Measurements from ENCODE around the gene KCNH8. TPM values are rescaled to one million over a fixed set of nuclear protein-coding genes. Genes with fewer than 3 reads are reported as not detected.

Gene KCNH8
- total RNA-seq, 2 experiments from 2014 or later = not detected

DNA sequence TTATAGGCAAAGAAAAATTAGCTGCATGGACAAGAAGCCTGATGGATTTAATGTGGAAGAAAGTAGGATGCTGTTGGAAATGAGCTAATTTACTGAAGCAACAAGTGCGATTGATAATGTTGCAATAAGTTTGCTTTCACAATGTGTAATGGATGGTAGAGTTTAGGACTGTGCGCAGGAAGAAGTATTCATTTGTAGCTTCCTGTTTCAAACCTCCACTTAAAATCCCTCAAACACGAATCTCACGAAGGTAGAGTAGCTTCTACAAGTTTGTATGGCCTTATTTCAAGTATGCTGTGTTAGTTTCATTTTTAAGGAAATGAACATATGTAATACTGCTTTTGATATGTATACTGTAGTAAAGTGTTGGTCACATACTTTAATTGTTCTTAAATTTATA, 42.3 kb downstream of the KCNH8 start:
- POLR2A ChIA-PET = no interaction called here
- no peaks in the 10 kb centered on the region for H3K9me3 Mint-ChIP-seq
- H3K36me3 Mint-ChIP-seq = no peaks in the 10 kb centered on the region
- H3K27me3 Mint-ChIP-seq = no peaks in the 10 kb centered on the region
- peaks cover 3% of the 10 kb centered on the region for H3K4me1 Mint-ChIP-seq (ENCODE audit: low read depth)
- intact Hi-C loops (cut with micrococcal nuclease) = loop anchor here (2.0 kb wide), 1 partner anchor 740 kb away; no protein-coding TSS in a partner anchor
- CTCF ChIA-PET = interaction anchor here (1.0 kb wide), 1 partner anchor 44 kb away, joined by 4 read pairs; no protein-coding TSS in a partner anchor
- no peak for DNase-seq
- H3K4me3 Mint-ChIP-seq = no peak overlapping the region
- H3K27ac Mint-ChIP-seq = no peak overlapping the region

DNA sequence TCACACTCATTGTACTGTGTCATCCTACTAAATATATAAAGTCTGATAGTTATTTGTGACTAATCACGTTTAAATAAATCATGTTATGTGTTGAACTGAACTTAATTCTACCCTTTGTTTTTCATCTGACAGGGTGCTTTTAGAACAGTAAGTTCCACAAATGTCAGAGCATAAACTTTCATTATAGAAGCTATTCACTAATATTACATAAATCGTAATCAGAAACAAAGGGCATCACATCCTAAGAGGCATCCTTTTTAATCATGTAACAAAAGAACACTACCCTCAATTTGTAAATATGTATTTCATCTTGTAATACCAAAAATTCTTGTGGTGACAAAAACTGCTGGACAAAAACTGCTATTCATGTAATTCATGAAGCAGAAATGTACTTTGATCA, 50.8 kb downstream of the KCNH8 start:
- ChIA-PET POLR2A (no interaction called here), CTCF (interaction anchor here (1.0 kb wide), 1 partner anchor 10 kb away, joined by 3 read pairs; no protein-coding TSS in a partner anchor)
- intact Hi-C loops (cut with micrococcal nuclease) = no loop called here
- Mint-ChIP-seq H3K4me1 (ENCODE audit: low read depth) (no peaks in the 10 kb centered on the region), H3K4me3 (no peak overlapping the region), H3K27ac (no peak overlapping the region), H3K27me3 (no peaks in the 10 kb centered on the region), H3K36me3 (no peaks in the 10 kb centered on the region), H3K9me3 (no peaks in the 10 kb centered on the region)
- DNase-seq = no peak

DNA sequence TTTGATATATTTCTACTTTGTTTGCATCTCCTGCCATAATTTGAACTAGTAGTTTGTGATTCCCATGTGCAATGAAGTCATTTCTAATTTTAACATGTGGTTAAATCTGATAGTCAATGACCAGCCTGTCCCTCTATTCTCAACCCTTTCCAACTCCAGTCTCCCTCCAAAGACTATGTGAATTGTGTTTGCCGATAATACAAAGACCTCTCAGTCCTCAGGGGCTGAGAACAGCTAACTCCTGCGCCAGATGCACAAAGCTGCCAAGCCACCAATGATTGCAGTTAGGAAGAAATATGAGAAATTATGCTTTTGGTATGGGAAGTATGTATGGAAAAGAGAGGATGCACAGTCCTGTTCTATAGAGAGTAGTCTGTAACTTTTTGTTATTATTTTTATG, 54.0 kb downstream of the KCNH8 start:
- H3K27ac Mint-ChIP-seq = no peak overlapping the region
- ChIA-PET POLR2A (no interaction called here), CTCF (no interaction called here)
- no peaks in the 10 kb centered on the region for H3K36me3 Mint-ChIP-seq
- no peaks in the 10 kb centered on the region for H3K9me3 Mint-ChIP-seq
- H3K27me3 Mint-ChIP-seq = no peaks in the 10 kb centered on the region
- H3K4me1 Mint-ChIP-seq (ENCODE audit: low read depth) = no peaks in the 10 kb centered on the region
- DNase-seq = no peak
- no peak overlapping the region for H3K4me3 Mint-ChIP-seq
- intact Hi-C loops (cut with micrococcal nuclease) = no loop called here

DNA sequence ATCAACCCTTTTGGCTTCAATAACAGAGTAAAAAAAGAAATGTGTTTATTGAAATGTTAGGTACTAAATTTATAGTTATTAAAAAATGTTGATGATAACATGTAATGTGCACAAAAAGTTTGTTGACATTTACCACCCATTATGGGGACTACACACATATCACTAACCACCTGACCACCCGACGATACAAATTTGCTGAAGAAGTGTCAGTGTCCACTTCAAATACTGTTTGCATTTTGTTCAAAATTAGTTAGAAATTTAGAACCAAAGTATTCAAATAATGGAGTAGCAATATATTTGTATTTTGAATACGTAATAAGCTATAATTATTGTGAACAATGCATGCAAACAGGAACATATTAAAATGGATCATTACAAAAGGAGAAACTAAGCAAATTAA, 54.4 kb downstream of the KCNH8 start:
- POLR2A ChIA-PET = no interaction called here
- no peaks in the 10 kb centered on the region for H3K27me3 Mint-ChIP-seq
- H3K27ac Mint-ChIP-seq = no peak overlapping the region
- DNase-seq = no peak
- H3K4me3 Mint-ChIP-seq = no peak overlapping the region
- CTCF ChIA-PET = interaction anchor here (0.8 kb wide), 1 partner anchor 12 kb away, joined by 3 read pairs; no protein-coding TSS in a partner anchor
- intact Hi-C loops (cut with micrococcal nuclease) = no loop called here
- H3K36me3 Mint-ChIP-seq = no peaks in the 10 kb centered on the region
- H3K9me3 Mint-ChIP-seq = no peaks in the 10 kb centered on the region
- no peaks in the 10 kb centered on the region for H3K4me1 Mint-ChIP-seq (ENCODE audit: low read depth)

DNA sequence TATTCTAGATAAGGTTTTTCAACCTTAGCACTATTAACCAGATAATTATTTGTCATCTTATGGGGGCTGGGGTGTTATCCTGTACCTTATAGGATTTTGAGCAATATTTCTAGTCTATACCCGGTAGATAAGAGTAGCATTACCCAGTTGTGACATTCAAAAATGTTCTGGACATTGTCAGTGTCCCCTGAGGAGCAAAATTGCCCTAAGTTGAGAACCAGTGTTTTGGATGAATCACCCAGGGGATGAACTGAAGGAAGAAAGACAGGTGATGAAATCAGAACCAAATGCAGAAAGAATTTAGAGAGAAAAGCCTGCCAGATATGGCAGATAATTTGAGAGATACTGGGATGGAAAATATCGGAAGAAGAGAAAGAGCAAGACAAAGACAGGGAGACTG, 58.2 kb downstream of the KCNH8 start:
- intact Hi-C loops (cut with micrococcal nuclease) = no loop called here
- H3K36me3 Mint-ChIP-seq = no peaks in the 10 kb centered on the region
- no peak for DNase-seq
- H3K9me3 Mint-ChIP-seq = no peaks in the 10 kb centered on the region
- CTCF ChIA-PET = no interaction called here
- H3K27ac Mint-ChIP-seq = no peak overlapping the region
- no peak overlapping the region for H3K4me3 Mint-ChIP-seq
- POLR2A ChIA-PET = no interaction called here
- H3K4me1 Mint-ChIP-seq (ENCODE audit: low read depth) = no peaks in the 10 kb centered on the region
- no peaks in the 10 kb centered on the region for H3K27me3 Mint-ChIP-seq

DNA sequence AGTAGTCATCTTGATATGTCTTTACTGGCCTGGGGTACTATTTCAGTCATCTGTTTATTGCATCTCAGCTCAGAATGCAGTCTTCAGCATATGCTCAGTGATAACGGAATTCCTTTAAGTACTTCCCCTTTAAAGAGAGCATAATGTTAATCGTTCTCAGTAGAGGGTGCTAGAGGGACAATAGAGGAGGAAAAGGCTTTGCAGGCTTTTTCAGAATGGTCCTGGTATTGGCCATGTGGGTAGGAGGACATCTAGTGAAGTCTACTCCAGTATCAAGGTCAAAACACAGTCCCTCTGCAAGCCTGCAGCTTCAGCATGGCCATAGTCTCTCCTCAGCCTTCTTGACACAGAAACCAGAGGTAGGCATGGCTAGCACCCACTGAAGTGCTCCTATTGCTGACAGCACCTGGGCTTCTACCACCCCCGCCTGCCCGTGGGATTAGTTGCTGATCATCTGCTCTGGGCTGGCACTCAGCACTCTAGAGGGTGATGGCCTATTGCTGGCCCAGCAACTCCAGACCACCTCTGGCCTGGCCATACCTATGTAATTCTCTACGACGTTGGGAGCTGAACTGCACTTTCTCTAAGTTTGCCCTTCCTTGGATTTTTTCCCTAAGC, 65.4 kb downstream of the KCNH8 start:
- no peak overlapping the region for H3K4me3 Mint-ChIP-seq
- no peaks in the 10 kb centered on the region for H3K27me3 Mint-ChIP-seq
- DNase-seq = no peak
- POLR2A ChIA-PET = no interaction called here
- H3K36me3 Mint-ChIP-seq = no peaks in the 10 kb centered on the region
- CTCF ChIA-PET = interaction anchor here (0.7 to 1.0 kb wide), 2 partner anchors 11 to 20 kb away, joined by 3 read pairs; no protein-coding TSS in a partner anchor
- no peaks in the 10 kb centered on the region for H3K4me1 Mint-ChIP-seq (ENCODE audit: low read depth)
- intact Hi-C loops (cut with micrococcal nuclease) = no loop called here
- H3K9me3 Mint-ChIP-seq = no peaks in the 10 kb centered on the region
- H3K27ac Mint-ChIP-seq = no peak overlapping the region

DNA sequence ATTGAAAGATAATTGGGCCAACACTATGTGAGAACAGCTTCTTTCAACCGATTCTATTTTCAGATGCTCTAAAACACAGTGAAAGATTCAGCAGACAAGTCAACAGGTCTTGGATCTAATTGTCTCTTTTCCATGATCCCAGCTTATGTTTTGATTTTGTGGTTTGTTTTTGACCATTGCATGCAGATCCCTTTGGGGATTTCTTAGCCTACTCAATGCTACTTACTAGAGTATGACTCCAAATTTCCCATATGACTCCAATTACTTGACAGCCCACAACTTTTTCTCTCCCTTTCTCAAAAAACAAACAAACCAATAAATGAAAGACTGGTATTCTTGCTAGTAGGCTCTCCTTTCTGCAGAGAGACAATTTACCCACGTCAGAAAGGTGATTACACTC, 67.1 kb downstream of the KCNH8 start:
- CTCF ChIA-PET = interaction anchor here (1.1 kb wide), 1 partner anchor 13 kb away, joined by 5 read pairs; no protein-coding TSS in a partner anchor
- POLR2A ChIA-PET = no interaction called here
- intact Hi-C loops (cut with micrococcal nuclease) = no loop called here

DNA sequence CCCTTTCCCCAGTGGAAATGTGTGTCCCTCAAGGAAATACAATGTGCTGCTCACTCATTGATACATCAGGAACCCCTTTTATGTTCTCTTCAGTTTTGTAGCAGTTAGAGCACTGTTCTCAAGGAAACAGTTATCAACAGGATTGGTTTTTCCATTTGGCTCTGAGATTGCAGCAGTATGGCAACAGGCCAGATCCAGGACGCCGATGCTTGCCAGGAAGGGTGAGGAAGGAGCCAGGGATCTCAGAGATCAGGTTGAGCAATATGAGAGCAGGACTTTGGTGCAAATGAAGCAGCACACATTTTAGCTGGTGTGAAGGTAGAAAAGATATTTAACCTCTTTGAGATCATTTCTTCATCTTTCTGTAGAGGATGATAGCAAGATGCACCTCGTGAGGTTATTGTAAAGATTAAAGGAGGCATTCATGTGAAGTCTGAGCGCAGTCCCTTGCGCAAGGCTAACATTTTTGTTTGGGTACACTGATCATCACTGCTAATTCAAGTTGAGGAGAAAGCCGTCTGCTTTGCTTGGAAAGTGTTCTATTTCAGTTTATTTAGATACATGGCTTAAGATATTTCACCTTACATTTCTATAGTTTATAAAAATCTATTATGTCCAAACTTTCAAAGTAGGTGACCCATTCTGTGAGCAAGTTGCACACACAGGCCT, 68.5 kb downstream of the KCNH8 start:
- H3K27ac Mint-ChIP-seq = no peak overlapping the region
- H3K4me3 Mint-ChIP-seq = no peak overlapping the region
- H3K36me3 Mint-ChIP-seq = no peaks in the 10 kb centered on the region
- CTCF ChIA-PET = no interaction called here
- DNase-seq = no peak
- POLR2A ChIA-PET = no interaction called here
- no peaks in the 10 kb centered on the region for H3K9me3 Mint-ChIP-seq
- H3K27me3 Mint-ChIP-seq = no peaks in the 10 kb centered on the region
- no peaks in the 10 kb centered on the region for H3K4me1 Mint-ChIP-seq (ENCODE audit: low read depth)
- intact Hi-C loops (cut with micrococcal nuclease) = no loop called here

More for the DNA sequence above, 67.1 kb downstream of the KCNH8 start:
- Mint-ChIP-seq H3K9me3 (no peaks in the 10 kb centered on the region), H3K27me3 (no peaks in the 10 kb centered on the region), H3K4me1 (ENCODE audit: low read depth) (no peaks in the 10 kb centered on the region), H3K27ac (no peak overlapping the region), H3K36me3 (no peaks in the 10 kb centered on the region), H3K4me3 (no peak overlapping the region)
- no peak for DNase-seq

DNA sequence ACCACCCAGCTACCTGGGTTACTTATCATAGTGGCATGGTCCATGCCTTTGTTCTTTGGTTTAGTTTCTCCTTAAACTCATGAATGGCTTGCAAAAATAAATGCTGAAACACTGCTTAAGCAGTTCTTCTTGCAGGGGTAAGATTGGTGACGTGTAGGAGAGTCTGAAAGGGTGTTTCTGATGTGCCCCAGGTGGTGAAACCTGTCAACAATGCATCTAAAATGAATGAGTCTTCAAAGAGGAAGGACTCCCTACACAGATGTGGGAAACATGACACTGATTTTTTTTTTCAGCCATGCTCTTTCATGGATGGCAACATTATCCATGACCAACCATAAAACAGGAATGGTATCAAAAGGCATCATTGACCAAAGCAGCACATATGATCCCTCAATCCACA, 72.0 kb downstream of the KCNH8 start:
- no peaks in the 10 kb centered on the region for H3K27me3 Mint-ChIP-seq
- no peaks in the 10 kb centered on the region for H3K9me3 Mint-ChIP-seq
- POLR2A ChIA-PET = no interaction called here
- no peaks in the 10 kb centered on the region for H3K36me3 Mint-ChIP-seq
- no peaks in the 10 kb centered on the region for H3K4me1 Mint-ChIP-seq (ENCODE audit: low read depth)
- intact Hi-C loops (cut with micrococcal nuclease) = no loop called here
- no peak overlapping the region for H3K27ac Mint-ChIP-seq
- no peak for DNase-seq
- CTCF ChIA-PET = interaction anchor here (0.6 kb wide), 1 partner anchor 235 kb away, joined by 4 read pairs; no protein-coding TSS in a partner anchor
- no peak overlapping the region for H3K4me3 Mint-ChIP-seq

DNA sequence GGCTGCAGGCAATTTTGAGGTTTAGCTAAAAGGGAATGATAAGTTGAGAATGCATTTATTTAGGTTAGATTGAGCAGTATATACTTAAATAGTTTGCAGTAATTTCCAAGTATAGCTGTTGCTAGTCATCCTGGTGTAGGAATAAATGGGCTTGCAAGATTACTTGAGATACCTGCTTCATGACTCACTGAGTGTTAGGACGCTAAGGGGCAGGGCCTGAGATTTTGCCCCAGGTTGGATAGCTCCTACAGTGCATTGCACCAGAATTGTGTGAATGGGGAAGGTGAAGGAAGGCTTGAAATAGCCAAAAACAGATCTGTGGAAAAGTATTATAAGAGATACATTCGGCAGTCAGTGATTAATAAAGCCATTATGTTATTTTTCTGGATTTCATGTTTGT, 72.8 kb downstream of the KCNH8 start:
- intact Hi-C loops (cut with micrococcal nuclease) = no loop called here
- ChIA-PET CTCF (no interaction called here), POLR2A (no interaction called here)
- H3K4me1 Mint-ChIP-seq (ENCODE audit: low read depth) = no peaks in the 10 kb centered on the region
- DNase-seq = no peak
- H3K27ac Mint-ChIP-seq = no peak overlapping the region
- no peak overlapping the region for H3K4me3 Mint-ChIP-seq
- H3K27me3 Mint-ChIP-seq = no peaks in the 10 kb centered on the region
- H3K36me3 Mint-ChIP-seq = no peaks in the 10 kb centered on the region
- H3K9me3 Mint-ChIP-seq = no peaks in the 10 kb centered on the region

DNA sequence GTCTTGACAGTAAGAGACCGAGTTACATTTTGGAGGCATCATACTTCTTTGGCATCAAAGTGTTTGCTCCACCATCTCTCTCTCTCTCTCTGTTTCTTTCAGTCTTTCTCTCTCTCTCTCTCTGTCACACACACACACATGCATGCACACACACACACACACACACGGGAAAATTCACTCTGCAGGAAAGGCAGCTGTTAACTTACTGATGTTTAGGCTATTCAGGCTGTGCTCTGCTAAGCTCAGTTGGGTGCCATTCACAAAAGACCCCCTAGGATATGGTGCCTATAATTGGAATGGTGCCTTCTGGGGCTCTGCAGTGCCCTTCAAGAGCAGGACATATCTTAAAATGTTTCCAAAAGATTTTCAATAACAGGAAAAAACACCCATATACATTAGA, 78.2 kb downstream of the KCNH8 start:
- intact Hi-C loops (cut with micrococcal nuclease) = no loop called here
- ChIA-PET POLR2A (no interaction called here), CTCF (no interaction called here)
- no peak for DNase-seq
- H3K4me1 Mint-ChIP-seq (ENCODE audit: low read depth) = no peaks in the 10 kb centered on the region
- no peak overlapping the region for H3K4me3 Mint-ChIP-seq
- H3K27me3 Mint-ChIP-seq = no peaks in the 10 kb centered on the region
- no peaks in the 10 kb centered on the region for H3K9me3 Mint-ChIP-seq
- no peak overlapping the region for H3K27ac Mint-ChIP-seq
- H3K36me3 Mint-ChIP-seq = no peaks in the 10 kb centered on the region

DNA sequence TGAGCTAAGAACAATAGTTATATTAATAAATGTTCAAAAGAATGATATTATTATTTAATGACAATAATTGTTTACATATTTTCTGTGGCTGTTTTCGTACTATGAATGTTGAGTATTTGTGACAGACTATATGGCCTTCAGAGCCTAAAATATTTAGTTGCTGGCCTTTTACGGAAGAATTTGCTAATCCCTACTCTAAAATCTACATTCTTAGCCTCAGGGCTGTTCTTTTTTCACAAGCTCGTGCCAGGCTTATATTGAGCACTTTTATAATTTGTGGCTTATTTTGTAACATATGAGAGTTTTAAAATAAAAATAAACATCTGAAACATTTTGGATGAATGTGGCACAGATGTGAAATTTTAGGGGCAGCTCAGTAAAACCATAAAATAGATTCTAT, 79.9 kb downstream of the KCNH8 start:
- DNase-seq = no peak
- ChIA-PET POLR2A (no interaction called here), CTCF (interaction anchor here (1.3 kb wide), 1 partner anchor 13 kb away, joined by 5 read pairs; no protein-coding TSS in a partner anchor)
- intact Hi-C loops (cut with micrococcal nuclease) = no loop called here
- no peaks in the 10 kb centered on the region for H3K9me3 Mint-ChIP-seq
- H3K27ac Mint-ChIP-seq = no peak overlapping the region
- H3K4me3 Mint-ChIP-seq = no peak overlapping the region
- H3K4me1 Mint-ChIP-seq (ENCODE audit: low read depth) = no peaks in the 10 kb centered on the region
- no peaks in the 10 kb centered on the region for H3K27me3 Mint-ChIP-seq
- H3K36me3 Mint-ChIP-seq = no peaks in the 10 kb centered on the region

DNA sequence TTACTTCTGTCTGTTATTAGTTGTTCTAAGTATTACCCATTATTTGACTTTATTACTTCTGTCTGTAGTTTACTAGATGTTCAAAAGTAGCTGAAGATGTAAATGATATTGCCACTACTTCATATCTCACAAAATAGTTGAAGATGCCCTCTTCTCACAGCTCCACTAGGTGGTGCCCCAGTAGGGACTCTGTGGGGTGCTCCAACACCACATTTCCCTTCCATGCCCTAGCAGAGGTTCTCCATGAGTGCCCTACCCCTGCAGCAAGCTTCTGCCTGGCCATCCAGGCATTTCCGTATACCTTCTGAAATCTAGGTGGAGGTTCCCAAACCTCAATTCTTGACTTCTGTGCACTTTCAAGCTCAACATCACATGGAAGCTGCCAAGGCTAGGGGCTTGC, 80.8 kb downstream of the KCNH8 start:
- intact Hi-C loops (cut with micrococcal nuclease) = no loop called here
- H3K4me3 Mint-ChIP-seq = no peak overlapping the region
- H3K36me3 Mint-ChIP-seq = no peaks in the 10 kb centered on the region
- no peak overlapping the region for H3K27ac Mint-ChIP-seq
- no peaks in the 10 kb centered on the region for H3K27me3 Mint-ChIP-seq
- no peak for DNase-seq
- ChIA-PET CTCF (interaction anchor here (1.3 kb wide), 1 partner anchor 14 kb away, joined by 5 read pairs; no protein-coding TSS in a partner anchor), POLR2A (no interaction called here)
- H3K9me3 Mint-ChIP-seq = no peaks in the 10 kb centered on the region
- no peaks in the 10 kb centered on the region for H3K4me1 Mint-ChIP-seq (ENCODE audit: low read depth)

Data from activated CD4-positive, alpha-beta memory T cell treated with anti-CD3 and anti-CD28 coated beads for 36 hours (primary cell).